Measurements from ENCODE around the gene GUCY2D.
"Not testable (repeated sequence)": the region's sequence is repeated elsewhere in the genome, so short reads cannot be mapped to it uniquely, and the experiment has no call there.

The GUCY2D gene

DNA sequence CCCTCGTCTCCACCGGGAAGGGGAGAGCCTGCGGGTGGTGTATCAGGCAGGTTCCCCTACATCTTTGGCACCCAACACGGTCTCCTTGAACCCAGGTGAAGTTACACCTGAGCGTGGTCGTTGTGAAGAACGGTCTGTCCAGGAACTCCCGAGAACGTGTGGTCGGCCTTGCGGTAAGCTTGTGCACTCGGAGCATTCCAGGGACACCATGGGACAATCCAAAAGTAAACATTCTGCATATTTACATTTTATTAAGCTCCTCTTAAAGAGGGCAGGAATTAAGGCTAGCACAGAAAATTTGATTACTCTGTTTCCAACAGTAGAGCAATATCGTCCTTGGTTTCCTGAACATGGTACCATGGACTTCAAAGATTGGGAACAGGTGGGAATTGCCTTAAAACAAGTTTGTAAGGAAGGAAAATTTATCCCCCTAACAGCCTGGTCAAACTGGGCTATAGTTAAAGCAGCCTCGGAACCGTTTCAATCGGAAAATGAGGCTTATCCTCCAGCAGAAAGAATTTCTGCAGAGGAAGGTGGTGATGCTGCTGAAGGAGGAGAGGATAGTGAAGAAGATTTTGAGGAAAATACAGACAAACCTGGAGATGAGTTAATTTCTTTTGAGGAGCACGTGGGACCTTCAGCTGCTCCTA, 54.7 kb downstream of the GUCY2D start:
- no peak overlapping the region for H3K4me2 ChIP-seq
- no peak overlapping the region for H3K27ac ChIP-seq
- H3K9ac ChIP-seq: no peak overlapping the region
- H3K4me3 ChIP-seq (IDR thresholded peaks at IDR 0.05; ENCODE audit: insufficient read depth, low read depth, low read length): no peak overlapping the region
- no peaks in the 10 kb centered on the region for H3K4me1 ChIP-seq (ENCODE audit: low read depth, poor library complexity, severe bottlenecking)
- no peaks in the 10 kb centered on the region for H3K36me3 ChIP-seq (ENCODE audit: insufficient read depth)
- TF ChIP-seq, protein P1, sequence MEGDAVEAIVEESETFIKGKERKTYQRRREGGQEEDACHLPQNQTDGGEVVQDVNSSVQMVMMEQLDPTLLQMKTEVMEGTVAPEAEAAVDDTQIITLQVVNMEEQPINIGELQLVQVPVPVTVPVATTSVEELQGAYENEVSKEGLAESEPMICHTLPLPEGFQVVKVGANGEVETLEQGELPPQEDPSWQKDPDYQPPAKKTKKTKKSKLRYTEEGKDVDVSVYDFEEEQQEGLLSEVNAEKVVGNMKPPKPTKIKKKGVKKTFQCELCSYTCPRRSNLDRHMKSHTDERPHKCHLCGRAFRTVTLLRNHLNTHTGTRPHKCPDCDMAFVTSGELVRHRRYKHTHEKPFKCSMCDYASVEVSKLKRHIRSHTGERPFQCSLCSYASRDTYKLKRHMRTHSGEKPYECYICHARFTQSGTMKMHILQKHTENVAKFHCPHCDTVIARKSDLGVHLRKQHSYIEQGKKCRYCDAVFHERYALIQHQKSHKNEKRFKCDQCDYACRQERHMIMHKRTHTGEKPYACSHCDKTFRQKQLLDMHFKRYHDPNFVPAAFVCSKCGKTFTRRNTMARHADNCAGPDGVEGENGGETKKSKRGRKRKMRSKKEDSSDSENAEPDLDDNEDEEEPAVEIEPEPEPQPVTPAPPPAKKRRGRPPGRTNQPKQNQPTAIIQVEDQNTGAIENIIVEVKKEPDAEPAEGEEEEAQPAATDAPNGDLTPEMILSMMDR (conservative IDR thresholded peaks at IDR 0.05; ENCODE audit: low read depth, low read length): no peak
- peaks cover 2% of the 10 kb centered on the region; the same call in 1 of the 2 replicates for H3K27me3 ChIP-seq (ENCODE audit: insufficient read depth, low read depth)
- H4K20me1 ChIP-seq (ENCODE audit: insufficient read depth): no peaks in the 10 kb centered on the region
- no peak overlapping the region for H2AFZ ChIP-seq (ENCODE audit: low read depth)
- no peaks in the 10 kb centered on the region for H3K79me2 ChIP-seq (ENCODE audit: insufficient read depth, low read depth)

- Histone ChIP-seq H4K20me1 (ENCODE audit: insufficient read depth) (no peaks in the 10 kb centered on the region), H3K9ac (no peak overlapping the region), H3K36me3 (ENCODE audit: insufficient read depth) (no peaks in the 10 kb centered on the region), H3K27me3 (ENCODE audit: insufficient read depth, low read depth) (peaks cover 5% of the 10 kb centered on the region; the same call in 1 of the 2 replicates), H3K4me3 (IDR thresholded peaks at IDR 0.05; ENCODE audit: insufficient read depth, low read depth, low read length) (no peak overlapping the region), H3K79me2 (ENCODE audit: insufficient read depth, low read depth) (no peaks in the 10 kb centered on the region), H2AFZ (ENCODE audit: low read depth) (peak overlapping the region; percentile 49), H3K4me2 (no peak overlapping the region), H3K4me1 (ENCODE audit: low read depth, poor library complexity, severe bottlenecking) (no peaks in the 10 kb centered on the region), H3K27ac (no peak overlapping the region)
- TF ChIP-seq, protein P1 (conservative IDR thresholded peaks at IDR 0.05; ENCODE audit: low read depth, low read length): peak; percentile 43
Observed at GRCh38 chr17:8057691-8058114, 55.3 kb downstream of the GUCY2D start.

- Histone ChIP-seq H3K36me3 (ENCODE audit: insufficient read depth) (no peaks in the 10 kb centered on the region), H4K20me1 (ENCODE audit: insufficient read depth) (no peaks in the 10 kb centered on the region), H3K9ac (no peak overlapping the region), H2AFZ (ENCODE audit: low read depth) (no peak overlapping the region), H3K27me3 (ENCODE audit: insufficient read depth, low read depth) (peaks cover 5% of the 10 kb centered on the region; the same call in 1 of the 2 replicates), H3K27ac (no peak overlapping the region), H3K79me2 (ENCODE audit: insufficient read depth, low read depth) (no peaks in the 10 kb centered on the region), H3K4me2 (no peak overlapping the region), H3K4me3 (IDR thresholded peaks at IDR 0.05; ENCODE audit: insufficient read depth, low read depth, low read length) (no peak overlapping the region), H3K4me1 (ENCODE audit: low read depth, poor library complexity, severe bottlenecking) (no peaks in the 10 kb centered on the region)
- TF ChIP-seq, protein P1 (conservative IDR thresholded peaks at IDR 0.05; ENCODE audit: low read depth, low read length): no peak
Observed at GRCh38 chr17:8059131-8059530, 56.7 kb downstream of the GUCY2D start.

- TF ChIP-seq, protein P1 (conservative IDR thresholded peaks at IDR 0.05; ENCODE audit: low read depth, low read length): peak; percentile 54
- no peak overlapping the region for H3K4me2 ChIP-seq
- no peaks in the 10 kb centered on the region for H3K4me1 ChIP-seq (ENCODE audit: low read depth, poor library complexity, severe bottlenecking)
- H3K36me3 ChIP-seq (ENCODE audit: insufficient read depth): no peaks in the 10 kb centered on the region
- no peaks in the 10 kb centered on the region for H3K79me2 ChIP-seq (ENCODE audit: insufficient read depth, low read depth)
- no peak overlapping the region for H3K4me3 ChIP-seq (IDR thresholded peaks at IDR 0.05; ENCODE audit: insufficient read depth, low read depth, low read length)
- no peaks in the 10 kb centered on the region for H4K20me1 ChIP-seq (ENCODE audit: insufficient read depth)
- peaks cover 5% of the 10 kb centered on the region; the same call in 1 of the 2 replicates for H3K27me3 ChIP-seq (ENCODE audit: insufficient read depth, low read depth)
- no peak overlapping the region for H3K27ac ChIP-seq
- no peak overlapping the region for H3K9ac ChIP-seq
- H2AFZ ChIP-seq (ENCODE audit: low read depth): no peak overlapping the region
Observed at GRCh38 chr17:8060274-8060673, 57.9 kb downstream of the GUCY2D start.

- H3K9ac ChIP-seq; H3K36me3 ChIP-seq (ENCODE audit: insufficient read depth); H3K4me1 ChIP-seq (ENCODE audit: low read depth, poor library complexity, severe bottlenecking); H3K27me3 ChIP-seq (ENCODE audit: insufficient read depth, low read depth); H3K27ac ChIP-seq; H3K4me3 ChIP-seq (IDR thresholded peaks at IDR 0.05; ENCODE audit: insufficient read depth, low read depth, low read length); H3K79me2 ChIP-seq (ENCODE audit: insufficient read depth, low read depth); H2AFZ ChIP-seq (ENCODE audit: low read depth); H3K4me2 ChIP-seq; H4K20me1 ChIP-seq (ENCODE audit: insufficient read depth): not testable (repeated sequence)
Observed at GRCh38 chr17:8061851-8062250, 59.4 kb downstream of the GUCY2D start.

Measured in KMS-11 (cell line).